HG03095 (cell line): ENCODE measurements around the gene TMEM198.

Source experiments
- ATAC-seq: cut with Tn5 transposase; IDR thresholded peaks from one replicate; pipeline ENCODE4 v1.9.1; 2021; ENCODE audit warnings: moderate library complexity; ENCODE audit not compliant: unreplicated experiment

The TMEM198 gene

DNA sequence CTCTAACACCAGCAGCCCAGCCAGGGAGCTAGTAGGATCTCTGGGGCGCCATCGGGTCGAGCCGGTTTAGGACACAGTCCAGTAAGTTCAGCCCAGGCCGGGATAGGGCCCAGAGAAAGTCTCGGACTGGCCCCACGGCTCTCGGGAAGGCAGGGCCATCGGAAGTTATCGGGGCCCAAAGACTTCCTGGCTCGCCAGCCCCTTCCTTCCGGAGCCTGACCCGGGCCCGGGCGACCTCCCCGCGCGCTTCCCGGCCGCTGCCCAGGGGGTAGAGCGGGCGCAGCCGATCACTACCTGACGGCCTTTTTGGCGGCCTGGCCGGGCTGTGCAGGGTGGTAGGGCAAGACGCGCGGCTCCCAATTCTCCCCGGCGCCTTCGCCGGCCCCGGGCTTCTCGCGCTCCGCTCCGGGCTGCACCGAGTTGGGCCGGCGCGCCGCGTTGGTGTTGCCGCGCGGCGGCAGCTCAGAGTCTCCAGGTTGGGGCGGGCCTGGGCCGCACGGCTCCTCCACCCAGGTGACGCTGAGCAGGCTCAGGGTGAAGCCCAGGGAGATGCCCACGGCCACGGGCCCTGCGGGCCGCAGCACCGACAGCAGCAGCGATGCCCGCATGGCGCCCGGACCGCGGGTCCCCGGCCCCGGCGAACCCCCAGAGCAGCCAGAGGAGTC is 765 bp upstream of the TMEM198 start:
- ATAC-seq: peak; percentile 29

DNA sequence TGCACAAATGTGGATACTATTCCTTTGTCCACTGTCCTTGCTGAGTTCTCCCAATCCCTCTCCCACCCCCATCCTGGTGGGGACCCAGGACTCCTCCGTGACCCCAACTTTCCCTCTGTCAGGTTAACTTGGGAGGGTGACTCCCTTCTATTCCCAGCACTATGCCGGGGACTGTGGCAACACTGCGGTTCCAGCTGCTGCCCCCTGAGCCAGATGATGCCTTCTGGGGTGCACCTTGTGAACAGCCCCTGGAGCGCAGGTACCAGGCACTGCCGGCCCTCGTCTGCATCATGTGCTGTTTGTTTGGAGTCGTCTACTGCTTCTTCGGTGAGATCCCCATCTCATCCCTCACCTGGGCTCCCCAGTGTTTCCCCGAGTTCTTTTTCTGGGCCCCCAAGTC is 739 bp downstream of the TMEM198 start:
- ATAC-seq: no peak

DNA sequence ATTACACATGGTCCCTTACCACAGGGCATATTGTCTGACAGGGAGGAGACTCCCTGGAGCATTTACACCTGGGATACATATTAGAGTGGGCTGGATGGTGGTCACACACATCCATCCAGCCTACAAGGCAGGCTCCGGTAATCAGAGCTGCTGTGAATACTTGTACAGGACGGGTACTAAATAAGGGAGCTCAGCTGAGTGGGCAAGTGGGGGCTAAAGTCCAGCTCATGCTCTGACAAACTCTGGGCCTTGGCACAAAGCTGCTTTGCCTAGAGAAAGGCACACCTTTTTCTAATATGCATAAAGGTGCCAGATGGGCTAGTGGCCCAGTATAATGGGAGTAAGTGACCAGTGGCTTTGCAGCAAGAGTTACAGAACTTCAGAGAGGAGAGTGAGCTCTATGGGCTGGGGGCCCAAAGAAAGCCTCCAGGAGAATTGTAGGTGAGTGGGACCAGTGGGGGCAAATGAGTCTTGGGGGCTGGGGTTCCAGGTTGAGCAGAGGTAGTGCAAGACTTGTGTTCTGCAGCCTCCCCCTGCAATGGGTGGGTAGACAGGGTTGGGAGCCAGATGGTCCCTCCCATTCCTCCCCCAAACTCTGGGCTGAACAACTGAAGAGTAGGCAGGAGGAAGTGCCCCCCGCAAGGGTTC is 1.6 kb downstream of the TMEM198 start:
- no peak for ATAC-seq

DNA sequence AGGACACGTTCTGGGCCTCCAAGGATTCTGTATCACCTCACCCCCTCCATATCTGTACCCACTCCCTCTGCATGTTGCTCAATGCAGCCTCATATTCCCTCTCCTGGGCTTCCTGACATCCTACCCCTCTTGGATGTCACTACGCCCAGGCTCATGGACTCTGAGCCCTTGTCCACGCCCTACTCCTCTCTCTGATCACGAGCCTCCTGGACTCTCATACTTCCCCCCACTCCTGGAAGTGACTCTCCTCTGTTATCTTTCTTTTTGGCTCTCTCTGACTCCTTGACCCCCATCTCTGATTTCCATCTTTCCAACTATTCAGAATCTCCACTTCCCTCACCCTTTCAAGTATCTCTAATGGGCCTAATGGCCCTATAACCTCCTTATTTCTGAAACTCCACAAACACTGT is 2.1 kb downstream of the TMEM198 start:
- no peak for ATAC-seq

DNA sequence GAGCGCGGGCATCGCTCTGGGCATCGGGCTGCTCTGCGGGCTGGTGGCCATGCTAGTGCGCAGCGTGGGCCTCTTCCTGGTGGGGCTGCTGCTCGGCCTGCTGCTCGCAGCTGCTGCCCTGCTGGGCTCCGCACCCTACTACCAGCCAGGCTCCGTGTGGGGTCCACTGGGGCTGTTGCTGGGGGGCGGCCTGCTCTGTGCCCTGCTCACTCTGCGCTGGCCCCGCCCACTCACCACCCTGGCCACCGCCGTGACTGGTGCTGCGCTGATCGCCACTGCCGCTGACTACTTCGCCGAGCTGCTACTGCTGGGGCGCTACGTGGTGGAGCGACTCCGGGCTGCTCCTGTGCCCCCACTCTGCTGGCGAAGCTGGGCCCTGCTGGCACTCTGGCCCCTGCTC is 3.8 kb downstream of the TMEM198 start:
- ATAC-seq: no peak

DNA sequence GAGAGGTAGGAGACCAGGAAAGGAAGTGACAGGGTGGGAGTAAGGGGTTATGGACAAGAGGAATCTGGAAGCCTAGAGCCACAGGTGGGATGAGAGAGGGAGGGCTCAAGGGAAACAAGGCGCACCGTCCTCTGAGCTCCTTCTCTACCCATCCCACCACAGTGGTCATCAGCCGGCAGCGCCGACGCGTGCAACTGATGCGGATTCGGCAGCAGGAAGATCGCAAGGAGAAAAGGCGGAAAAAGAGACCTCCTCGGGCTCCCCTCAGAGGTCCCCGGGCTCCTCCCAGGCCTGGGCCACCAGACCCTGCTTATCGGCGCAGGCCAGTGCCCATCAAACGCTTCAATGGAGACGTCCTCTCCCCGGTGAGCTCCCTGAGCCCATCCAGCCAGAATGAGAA is 5.2 kb downstream of the TMEM198 start:
- ATAC-seq: no peak

DNA sequence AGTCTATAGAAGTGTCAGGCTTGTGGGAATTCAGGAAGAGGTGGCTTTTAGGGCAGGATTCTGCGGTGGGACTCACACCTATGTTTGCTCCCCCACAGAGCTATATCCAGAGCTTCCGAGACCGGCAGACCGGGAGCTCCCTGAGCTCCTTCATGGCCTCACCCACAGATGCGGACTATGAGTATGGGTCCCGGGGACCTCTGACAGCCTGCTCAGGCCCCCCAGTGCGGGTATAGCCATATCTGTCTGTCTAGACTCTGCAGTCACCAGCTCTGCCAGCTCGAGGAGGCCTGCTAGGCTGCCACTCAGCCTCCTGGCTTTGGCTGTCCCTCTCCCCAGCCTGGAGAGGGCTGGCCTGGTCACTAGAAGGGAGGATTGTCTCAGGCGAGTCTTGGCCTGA is 5.8 kb downstream of the TMEM198 start:
- no peak for ATAC-seq

DNA sequence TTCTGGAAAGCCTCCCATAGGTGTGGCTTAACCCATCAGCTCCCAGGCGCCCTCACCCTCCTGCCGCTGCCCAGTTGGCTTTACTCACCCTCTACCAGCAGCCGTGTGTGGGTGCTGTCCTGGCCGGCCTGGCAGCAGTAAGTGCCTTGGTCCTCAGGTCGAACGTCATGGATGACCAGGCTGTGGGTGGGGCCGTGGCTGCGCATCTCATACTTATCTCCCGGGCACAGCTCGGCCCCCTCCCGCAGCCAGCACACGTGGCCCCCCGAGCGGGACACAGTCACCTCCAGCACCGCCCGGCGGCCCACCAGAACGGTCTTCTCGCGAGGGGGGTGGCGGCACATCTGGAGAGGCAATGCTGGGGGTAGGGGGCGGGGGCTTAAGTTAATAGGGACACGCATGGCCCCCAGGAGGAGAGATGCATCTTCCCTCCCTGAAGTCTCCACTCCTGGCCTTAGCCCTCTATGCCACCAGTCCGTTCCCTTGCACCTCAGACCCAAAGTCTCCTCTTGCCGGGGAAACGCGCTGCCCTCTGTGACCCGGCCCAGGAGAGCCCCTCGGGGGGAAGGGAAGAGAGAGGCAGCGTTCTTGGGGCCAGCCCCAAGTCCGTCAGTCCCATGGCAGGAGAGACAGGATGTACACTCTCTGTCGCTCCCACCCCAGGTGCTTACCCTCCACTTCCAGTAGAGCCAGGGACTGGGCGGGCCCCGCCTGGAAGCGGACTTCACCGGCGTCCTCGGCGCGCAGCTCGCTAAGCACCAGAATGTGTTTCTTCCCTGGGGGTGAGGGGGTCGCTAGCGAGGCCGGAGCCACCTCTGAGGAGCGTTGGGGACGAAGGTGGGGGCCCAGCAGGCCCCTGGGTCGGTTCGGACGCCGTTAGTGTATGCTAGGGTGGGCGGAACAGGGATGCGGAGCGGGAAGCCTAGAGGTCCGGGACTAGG is 7.9 kb downstream of the TMEM198 start:
- peak; percentile 23 for ATAC-seq

DNA sequence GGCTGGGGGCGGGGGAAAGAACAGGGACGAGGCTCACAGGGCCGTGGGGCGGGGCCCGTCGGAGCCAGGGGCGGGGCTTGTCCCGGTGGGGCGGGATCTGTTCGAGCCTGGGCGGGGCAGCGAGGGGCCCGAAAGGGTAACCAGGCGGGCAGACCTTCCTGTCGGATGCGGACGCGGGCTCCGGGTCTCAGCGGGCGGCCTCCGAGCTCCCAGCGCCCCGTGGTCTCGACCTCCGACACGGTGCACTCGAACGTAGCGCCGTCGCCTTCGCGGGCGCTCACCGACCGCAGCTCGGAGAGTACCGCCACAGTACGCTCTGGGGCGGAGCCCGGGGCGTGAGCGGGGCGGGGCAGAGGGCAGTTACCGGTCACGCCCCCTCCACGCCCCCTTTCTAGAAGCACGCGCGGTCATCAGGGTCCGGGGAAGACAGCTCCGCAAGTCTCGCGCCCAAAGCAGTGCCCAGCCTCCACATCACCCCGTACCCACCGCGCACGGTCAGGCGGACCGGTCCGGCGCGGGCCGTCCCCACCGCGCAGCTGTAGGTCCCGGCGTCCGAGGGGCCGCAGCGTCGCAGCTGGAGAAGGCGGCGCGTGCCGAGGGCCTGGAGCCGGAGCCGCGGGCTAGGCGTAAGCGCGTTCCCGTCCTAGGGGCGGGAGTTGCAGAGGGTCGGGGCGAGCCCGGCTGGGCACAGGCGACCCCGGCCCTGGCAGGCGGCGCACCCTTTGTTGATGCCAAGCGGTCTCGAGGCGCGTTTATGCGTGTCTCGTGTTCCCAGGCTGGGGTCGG is 8.7 kb downstream of the TMEM198 start:
- ATAC-seq: peak; percentile 89

DNA sequence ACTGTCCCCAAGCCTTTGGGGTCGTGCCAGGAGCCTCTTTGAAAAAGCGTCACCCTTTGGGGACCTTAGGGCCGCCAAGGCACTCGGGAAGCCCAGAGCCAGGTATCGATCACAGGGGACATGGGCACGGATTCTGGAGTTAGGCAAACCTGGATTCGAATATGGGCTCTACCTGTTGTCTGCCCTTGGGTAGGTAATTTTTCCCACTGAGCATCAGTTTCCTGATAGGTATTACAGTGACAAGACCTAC is 9.3 kb downstream of the TMEM198 start:
- no peak for ATAC-seq

DNA sequence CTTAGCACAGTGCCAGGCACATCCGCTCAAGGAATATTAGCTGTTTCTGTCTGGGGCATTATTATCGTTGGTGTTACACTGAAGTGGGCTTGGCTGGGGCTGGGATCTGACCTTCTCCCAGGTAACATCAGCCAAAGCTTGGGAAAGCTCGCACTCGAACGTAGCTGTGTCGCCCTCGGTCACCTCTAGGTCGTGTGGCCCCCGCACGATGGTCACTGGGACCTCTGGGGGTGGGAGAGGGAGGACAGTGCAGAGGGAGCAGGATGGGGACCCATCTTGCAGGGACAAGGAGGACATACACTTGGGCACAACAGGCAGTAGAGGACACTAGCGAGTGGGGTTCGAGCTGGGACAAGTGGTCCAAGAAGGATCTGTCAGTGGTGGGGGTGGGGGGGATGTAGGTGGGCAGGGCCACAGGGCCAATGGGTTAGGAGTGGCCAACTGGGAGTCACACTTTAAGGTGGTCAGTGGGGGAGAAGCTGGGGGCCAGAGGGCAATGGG is 9.7 kb downstream of the TMEM198 start:
- ATAC-seq: no peak

DNA sequence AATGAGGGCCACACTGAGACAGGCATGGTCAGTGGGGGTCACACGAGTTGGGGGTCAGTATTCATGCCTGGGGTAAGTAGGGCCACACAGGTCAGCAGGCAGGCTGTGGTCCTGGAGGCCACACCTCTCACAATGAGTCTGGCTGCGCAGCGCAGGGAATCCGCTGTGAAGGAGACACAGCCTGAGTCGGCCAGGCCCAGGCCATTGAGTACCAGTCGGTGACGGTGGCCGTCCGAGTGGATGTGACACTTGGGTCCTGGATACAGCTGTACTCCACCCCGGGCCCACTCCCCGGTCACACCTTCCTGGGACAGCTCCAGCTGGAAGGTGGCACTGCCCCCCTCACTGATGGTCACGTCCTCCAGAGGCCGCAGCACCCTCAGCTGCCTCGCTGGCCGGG is 10.5 kb downstream of the TMEM198 start:
- no peak for ATAC-seq

DNA sequence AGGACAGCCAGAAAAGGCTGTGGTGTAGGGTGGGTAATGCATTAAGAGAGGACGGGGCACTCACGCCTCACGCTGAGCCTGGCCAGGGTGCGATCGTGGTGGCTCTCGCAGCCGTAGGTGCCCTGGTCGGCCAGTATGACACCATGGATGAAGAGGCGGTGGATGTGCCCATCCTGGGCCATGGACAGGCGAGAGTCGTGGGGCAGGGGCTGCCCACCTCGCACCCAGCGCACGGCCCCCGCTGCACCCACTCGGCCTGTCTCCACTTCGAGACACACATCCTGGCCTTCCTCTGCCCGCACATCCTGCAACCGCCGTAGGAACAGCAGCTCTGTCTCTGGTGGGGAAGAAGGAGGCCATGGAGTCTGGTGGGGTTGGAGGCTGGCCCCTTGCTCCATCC is 12.1 kb downstream of the TMEM198 start:
- no peak for ATAC-seq

DNA sequence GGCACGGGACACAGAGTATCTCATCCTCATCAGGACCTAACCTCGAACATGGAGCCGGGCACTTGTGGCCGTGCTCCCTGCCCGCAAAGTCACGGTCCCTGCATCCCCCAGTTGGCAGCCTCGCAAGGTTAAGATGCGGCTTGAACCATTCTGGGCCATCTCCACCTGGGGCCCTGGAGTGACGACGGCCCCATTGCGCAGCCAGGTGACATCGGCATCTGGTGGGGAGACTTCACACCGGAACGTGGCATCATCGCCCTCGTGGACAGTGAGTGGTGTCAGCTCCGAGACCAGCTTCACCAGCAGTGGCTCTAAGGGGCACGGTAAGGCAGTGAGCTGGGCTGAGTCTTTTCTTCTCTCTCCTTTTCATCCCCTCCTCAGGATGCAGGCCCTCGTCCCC is 12.6 kb downstream of the TMEM198 start:
- ATAC-seq: no peak

DNA sequence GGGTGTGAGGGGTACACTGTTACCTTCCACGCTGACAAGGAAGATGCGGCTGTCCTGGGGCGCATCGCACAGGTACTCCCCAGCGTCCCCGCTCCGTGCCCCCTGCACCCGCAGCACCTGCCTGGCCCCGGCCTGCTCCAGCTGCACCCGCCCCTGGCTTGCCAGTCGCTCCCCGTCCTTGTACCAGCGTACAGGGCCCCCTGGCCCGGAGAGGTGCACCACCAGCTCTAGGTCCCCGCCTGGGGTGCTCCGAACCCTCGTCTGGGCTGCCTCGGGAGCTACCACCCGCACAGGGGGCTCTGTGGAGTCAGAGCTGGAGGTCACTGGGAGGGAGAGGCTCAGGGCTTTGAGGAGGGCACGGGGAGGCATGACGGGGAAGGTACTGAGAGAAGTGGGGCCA is 13.5 kb downstream of the TMEM198 start:
- no peak for ATAC-seq

DNA sequence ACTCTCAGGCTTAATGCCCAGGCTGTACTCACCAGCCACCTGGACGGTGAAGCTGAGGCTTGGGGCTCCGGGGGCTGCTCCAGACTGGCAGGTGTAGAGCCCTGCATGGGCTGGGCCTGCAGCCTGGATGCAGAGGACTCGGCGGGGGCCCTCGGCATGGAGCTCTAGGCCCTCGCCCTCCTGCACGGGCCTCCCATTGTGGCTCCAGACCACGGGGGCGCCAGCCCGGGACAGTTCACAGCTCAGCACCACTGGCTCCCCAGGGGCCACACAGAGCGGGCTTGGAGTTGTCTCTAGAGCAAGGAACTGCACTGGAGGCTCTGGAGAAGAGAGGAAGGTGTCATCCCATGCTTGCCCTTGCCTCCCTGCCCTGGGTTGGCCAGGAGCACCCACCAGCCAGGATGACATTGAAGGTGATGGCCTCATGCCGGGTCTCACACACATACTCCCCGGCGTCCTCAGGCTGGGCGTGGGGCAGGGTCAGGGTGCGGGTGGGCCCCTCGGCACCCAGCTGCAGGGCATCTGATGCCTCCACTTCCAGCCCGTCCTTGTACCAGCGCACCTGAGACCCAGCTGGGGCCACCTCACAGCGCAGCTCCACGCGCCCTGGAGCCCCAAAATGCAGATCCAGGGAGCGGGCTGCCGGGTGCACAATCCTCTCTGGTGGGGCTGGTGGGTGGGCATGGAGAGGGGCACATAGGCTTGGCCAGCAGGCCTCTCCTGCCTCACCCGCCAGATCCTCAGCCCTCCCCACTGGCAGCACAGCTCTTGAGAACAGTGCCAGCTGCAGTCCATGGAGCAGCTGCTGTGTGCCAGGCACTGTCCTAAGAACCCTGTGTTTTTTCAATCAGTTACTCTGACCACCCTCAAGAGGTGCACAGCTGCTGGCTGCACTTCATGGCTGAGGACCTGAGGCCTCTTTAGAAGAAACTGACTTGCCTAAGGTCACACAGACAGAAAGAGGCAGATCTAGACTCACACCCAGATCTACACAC is 14.3 kb downstream of the TMEM198 start:
- ATAC-seq: no peak

DNA sequence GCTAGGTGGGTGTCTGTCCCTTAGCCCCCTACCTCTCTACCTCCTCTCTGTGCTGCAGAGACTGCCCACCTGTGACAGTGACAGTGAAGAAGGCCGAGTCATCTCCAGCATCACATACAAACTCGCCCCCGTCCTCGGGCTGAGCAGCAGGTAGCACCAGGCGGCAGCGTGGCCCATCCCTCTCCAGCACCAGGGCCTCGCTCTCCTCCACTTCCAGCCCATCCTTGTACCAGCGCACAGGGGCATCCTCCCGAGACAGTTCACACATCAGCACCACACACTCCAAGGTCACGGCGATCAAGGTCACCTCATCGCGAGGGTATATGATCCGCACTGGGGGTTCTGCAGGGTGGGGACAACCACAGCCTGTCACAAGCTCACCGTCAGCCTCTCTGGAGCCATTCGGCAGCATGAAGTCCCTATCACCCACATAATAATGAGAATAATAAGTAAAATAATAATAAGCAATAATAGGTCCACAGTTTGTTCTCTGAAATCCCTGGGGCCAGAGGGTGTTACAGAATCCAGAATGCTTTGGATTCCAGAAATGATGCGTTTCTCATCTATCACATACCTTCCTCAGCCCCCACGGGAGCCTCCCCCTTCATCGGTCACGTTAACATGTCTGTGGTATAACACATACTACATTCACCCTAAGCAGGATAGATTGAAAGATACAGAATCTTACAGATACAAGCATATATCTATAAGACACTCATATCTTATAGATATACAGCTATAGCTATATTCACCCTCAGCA is 15.5 kb downstream of the TMEM198 start:
- ATAC-seq: no peak

DNA sequence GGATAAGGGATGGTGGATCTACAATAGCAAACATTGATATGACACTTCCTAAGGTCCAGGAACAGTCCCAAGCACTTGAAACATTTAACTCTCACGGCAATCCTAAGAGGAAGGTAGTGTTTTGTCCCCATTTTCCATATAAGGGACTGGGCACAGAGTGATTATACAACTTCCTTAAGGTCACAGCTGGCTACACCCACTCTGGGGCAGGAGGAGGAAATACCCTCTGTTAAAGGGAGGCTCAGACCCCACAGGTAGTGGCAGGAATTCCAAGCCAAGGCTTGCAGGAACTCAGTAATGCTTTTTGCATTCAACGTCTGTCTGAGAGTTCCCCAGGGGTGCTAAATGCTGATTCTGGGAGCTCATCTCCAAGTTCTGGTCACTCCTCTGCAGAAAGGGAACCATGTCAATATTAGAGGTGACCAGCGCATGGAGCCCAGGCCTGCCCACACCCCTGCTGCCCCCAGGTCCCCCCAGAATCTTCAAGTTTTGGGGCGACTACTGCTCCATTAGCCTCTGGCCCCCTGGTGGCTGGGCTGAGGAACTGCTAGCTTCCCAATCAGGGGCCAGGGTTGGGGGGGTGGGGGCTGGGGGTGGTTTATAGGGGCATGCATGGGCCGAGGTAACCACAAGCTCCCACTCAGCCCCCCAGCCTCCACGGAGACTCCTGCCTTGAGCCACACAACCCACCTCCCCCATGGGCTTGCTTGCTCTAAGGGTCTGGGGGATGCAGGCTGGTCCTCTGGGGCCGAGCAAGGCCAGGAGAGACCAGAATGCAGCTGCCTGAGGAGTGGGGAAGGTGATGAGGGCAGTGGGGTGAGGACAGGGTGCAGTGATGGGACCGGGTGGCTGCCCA is 16.4 kb downstream of the TMEM198 start:
- ATAC-seq: no peak

DNA sequence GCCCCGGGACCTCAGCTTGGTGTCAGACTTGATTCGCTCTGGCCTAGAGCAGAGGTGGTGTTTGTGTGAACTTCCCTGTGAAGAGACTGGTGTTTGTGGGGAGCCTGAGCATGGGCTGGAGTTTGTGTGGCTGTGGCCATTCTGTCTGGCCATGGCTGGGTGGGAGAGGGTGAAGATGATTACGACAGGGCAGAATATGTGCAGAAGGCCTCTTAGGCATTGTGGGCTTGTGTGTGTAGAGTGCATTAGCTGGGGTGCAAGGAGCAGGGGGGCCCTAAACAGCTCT is 17.0 kb downstream of the TMEM198 start:
- no peak for ATAC-seq
